Muscle layer of duodenum (tissue), 2 donors: Measurements from ENCODE around the gene CLK1.

Experiments
- H3K27ac ChIP-seq: one replicate; pipeline ENCODE4 v1.7.0; 2013; ENCODE audit warnings: mild to moderate bottlenecking, low read length
- H3K27me3 ChIP-seq: one replicate; pipeline ENCODE4 v1.7.0; 2013; ENCODE audit warnings: low read depth, mild to moderate bottlenecking, control low read depth, low read length
- H3K36me3 ChIP-seq, 2 donors: one replicate each; pipeline ENCODE4 v1.7.0; 2013; ENCODE audit warnings: low read length in 2 of 2, control low read depth in 1 of 2, mild to moderate bottlenecking in 1 of 2; ENCODE audit not compliant: insufficient read depth in 2 of 2, control insufficient read depth in 1 of 2
- H3K4me1 ChIP-seq, 2 donors: one replicate each; pipeline ENCODE4 v1.7.0; 2013; ENCODE audit warnings: low read length in 2 of 2, mild to moderate bottlenecking in 2 of 2, control low read depth in 1 of 2, moderate library complexity in 1 of 2; ENCODE audit not compliant: insufficient read depth in 2 of 2, control insufficient read depth in 1 of 2
- H3K4me3 ChIP-seq, 2 donors: one replicate each; pipeline ENCODE4 v1.7.0; 2013; ENCODE audit warnings: low read length in 2 of 2, low read depth in 1 of 2, mild to moderate bottlenecking in 1 of 2
- H3K9me3 ChIP-seq, 2 donors: one replicate each; pipeline ENCODE4 v1.7.0; 2013; ENCODE audit warnings: low read length in 2 of 2, control low read depth in 1 of 2, mild to moderate bottlenecking in 1 of 2; ENCODE audit not compliant: control insufficient read depth in 1 of 2
- donor health status: healthy.

Gene CLK1

GRCh38 chr2:200873560-200873959 lies 9.1 kb upstream of the CLK1 start:
- no peaks in the 10 kb centered on the region for H3K9me3 ChIP-seq
- no peaks in the 10 kb centered on the region for H3K27me3 ChIP-seq
- H3K36me3 ChIP-seq, result peaks cover 10 to 46% of the 10 kb centered on the region in 2 donors
- no peaks in the 10 kb centered on the region for H3K4me1 ChIP-seq
- no peak overlapping the region for H3K4me3 ChIP-seq
- H3K27ac ChIP-seq, result no peak overlapping the region

DNA sequence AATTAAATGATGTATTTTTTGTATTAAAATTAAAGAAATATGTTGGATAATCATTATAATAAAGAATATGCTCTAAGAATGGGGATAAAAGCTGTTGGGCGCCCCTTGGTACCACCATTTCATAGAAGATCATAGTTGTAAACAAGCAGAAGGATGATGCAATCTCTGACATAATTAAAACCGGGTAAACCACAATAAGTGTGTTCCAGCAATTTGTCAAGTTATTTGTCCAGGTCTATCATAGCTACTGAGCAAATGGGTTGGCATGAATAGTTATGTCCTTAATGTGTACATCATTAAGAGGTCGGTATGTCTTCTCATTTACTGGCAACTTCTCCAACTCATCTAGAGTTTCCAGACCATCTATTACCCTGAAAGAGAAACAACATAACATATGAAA lies 6.7 kb upstream of the CLK1 start:
- H3K27me3 ChIP-seq, result no peaks in the 10 kb centered on the region
- H3K27ac ChIP-seq, result no peak overlapping the region
- H3K36me3 ChIP-seq, result peaks cover 3 to 32% of the 10 kb centered on the region in 2 donors
- no peaks in the 10 kb centered on the region for H3K4me1 ChIP-seq
- H3K4me3 ChIP-seq, result no peak overlapping the region
- H3K9me3 ChIP-seq, result no peaks in the 10 kb centered on the region

DNA sequence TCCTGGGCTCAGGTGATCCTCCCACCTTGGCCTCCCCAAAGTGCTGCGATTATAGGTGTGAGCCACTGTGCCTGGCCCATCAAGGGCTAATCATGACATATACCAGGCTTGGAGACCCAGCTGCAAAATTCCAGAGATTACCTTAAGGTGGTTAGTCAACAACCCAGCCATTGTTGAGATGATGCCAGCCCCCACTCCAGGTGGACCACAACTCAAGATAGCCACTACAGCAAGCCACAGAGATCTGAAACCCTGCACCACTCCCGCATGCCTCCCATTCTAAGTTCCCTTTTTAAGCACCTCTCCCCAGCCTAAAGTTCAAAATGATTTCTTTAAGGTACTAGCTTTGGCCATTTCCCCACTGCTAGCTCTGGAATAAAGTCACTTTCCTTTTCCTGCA lies 4.6 kb upstream of the CLK1 start:
- Histone ChIP-seq H3K27ac (no peak overlapping the region), H3K27me3 (no peaks in the 10 kb centered on the region), H3K4me3 (no peak overlapping the region), H3K4me1 (peaks cover 0 to 3% of the 10 kb centered on the region in 2 donors), H3K9me3 (no peaks in the 10 kb centered on the region), H3K36me3 (peaks cover 3 to 20% of the 10 kb centered on the region in 2 donors)

DNA sequence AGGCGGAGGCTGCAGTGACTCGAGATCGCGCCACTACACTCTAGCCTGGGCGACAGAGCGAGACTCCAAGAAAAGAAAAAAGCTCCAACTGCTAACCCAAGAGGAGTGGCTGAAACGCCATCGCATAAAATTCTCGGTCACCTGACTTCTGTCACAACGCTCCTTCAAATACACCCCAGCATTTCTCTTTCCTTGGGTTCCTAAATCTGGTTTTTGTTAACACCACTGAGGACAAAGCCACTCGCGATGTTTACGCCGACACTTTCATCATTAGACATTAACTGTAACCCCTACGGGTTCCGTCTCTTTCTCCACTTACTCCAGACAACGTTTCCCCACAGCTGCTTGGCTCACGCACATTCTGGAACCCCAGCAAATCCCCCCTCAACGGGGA lies 679 bp downstream of the CLK1 start:
- no peaks in the 10 kb centered on the region for H3K9me3 ChIP-seq
- peaks cover 9 to 33% of the 10 kb centered on the region in 2 donors for H3K4me1 ChIP-seq
- peak overlapping the region; percentile 100 for H3K27ac ChIP-seq
- no peaks in the 10 kb centered on the region for H3K27me3 ChIP-seq
- H3K4me3 ChIP-seq, result peak overlapping the region; percentile 87 to 99
- H3K36me3 ChIP-seq, result peaks cover 16 to 29% of the 10 kb centered on the region in 2 donors

DNA sequence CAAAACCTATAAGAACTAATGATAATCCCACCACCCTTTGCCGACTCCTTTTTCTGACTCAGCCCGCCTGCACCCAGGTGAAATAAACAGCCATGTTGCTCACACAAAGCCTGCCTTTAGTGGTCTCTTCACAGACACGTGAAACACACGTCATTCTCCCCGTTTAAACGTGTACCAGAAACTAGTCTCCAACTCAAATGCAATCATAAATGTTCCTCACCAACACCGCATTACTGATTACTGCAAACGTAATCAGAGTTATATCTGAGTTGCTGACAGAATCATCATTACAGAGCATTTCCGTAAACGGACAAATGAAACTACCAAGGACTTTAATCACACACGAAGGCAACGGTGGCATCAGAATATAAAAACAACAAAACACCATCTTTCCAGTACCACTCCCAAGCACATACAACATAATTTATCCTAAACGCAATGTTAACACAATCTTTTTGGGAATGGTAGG lies 1.9 kb downstream of the CLK1 start:
- H3K4me1 ChIP-seq, result peaks cover 9 to 44% of the 10 kb centered on the region in 2 donors
- H3K9me3 ChIP-seq, result no peaks in the 10 kb centered on the region
- no peaks in the 10 kb centered on the region for H3K27me3 ChIP-seq
- H3K27ac ChIP-seq, result peak overlapping the region; percentile 100
- H3K4me3 ChIP-seq, result peak overlapping the region; percentile 87 to 99
- H3K36me3 ChIP-seq, result peaks cover 28 to 41% of the 10 kb centered on the region in 2 donors

DNA sequence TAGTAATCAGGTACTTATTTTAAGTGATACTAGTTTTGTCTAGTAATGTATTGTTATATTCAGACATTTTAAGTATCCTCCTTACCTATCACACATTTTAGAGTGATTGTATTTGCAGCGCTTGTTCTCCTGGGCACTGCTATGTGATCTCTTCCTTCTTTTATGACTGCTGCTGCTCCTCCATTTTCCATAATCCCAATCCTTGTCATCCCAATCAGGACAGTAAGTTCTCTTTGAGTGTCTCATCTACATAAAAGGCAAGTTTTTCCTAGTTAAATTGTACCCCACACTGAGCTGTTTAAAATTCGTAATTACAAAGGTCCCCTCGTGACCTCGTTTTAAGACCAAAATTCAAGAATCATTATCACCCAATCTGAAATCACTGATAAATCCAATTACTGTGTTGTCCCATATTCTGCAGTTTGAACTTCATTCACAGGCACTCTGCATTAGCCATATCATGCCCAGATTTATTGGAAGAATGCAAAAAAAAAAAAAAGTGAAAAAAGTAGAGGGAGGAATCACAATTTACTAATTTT lies 2.8 kb downstream of the CLK1 start:
- H3K36me3 ChIP-seq, result peaks cover 35 to 49% of the 10 kb centered on the region in 2 donors
- peaks cover 9 to 49% of the 10 kb centered on the region in 2 donors for H3K4me1 ChIP-seq
- peak overlapping the region; percentile 52 for H3K27ac ChIP-seq
- no peaks in the 10 kb centered on the region for H3K27me3 ChIP-seq
- no peaks in the 10 kb centered on the region for H3K9me3 ChIP-seq
- H3K4me3 ChIP-seq, result peak overlapping the region; percentile 87 to 99

GRCh38 chr2:200860092-200860795 lies 4.2 kb downstream of the CLK1 start:
- no peaks in the 10 kb centered on the region for H3K27me3 ChIP-seq
- H3K9me3 ChIP-seq, result no peaks in the 10 kb centered on the region
- H3K4me1 ChIP-seq, result peaks cover 9 to 48% of the 10 kb centered on the region in 2 donors
- H3K36me3 ChIP-seq, result peaks cover 39 to 64% of the 10 kb centered on the region in 2 donors
- peak overlapping the region; percentile 52 for H3K27ac ChIP-seq
- H3K4me3 ChIP-seq, result peak overlapping the region; percentile 87 to 99

DNA sequence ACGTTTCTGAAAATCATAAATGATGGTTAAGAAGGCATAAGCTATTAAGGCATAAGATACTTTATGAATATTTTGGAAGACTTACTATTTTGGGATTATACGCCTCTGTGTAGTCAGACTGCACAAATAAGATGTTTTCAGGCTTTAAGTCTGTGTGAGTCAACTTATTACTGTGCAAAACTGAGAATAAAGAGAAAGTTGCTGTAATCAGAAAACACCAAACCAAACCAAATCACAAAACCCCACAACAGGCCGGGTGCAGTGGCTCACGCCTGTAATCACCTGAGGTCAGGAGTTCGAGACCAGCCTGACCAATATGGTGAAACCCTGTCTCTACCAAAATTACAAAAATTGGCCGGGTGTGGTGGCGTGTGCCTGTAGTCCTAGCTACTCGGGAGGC lies 7.7 kb downstream of the CLK1 start:
- Histone ChIP-seq H3K36me3 (peaks cover 68 to 88% of the 10 kb centered on the region in 2 donors), H3K4me3 (no peak overlapping the region), H3K27me3 (no peaks in the 10 kb centered on the region), H3K9me3 (no peaks in the 10 kb centered on the region), H3K27ac (no peak overlapping the region), H3K4me1 (peaks cover 9 to 46% of the 10 kb centered on the region in 2 donors)

DNA sequence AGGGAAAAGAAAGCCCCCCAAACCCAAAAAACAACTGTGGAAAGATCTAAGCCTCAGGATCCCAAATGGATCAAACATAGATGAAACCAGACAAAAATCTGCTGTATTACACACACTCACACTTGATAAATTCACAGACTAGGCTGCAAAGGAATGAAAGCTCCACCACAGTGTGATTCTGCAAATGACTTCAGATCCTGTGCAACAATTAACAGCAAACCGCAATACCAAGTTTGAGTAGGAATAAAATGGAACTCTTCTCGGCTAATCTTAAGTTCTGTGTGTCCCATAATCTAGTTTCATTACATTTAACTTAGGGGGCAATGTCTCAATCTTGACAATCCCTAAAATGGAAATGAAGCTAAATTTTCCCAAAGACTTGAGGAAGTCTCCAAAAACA lies 11.9 kb downstream of the CLK1 start:
- no peaks in the 10 kb centered on the region for H3K27me3 ChIP-seq
- no peaks in the 10 kb centered on the region for H3K9me3 ChIP-seq
- H3K27ac ChIP-seq, result no peak overlapping the region
- H3K4me3 ChIP-seq, result no peak overlapping the region
- H3K36me3 ChIP-seq, result peaks cover 48 to 68% of the 10 kb centered on the region in 2 donors
- H3K4me1 ChIP-seq, result peaks cover 0 to 5% of the 10 kb centered on the region in 2 donors

- no peaks in the 10 kb centered on the region for H3K4me1 ChIP-seq
- no peak overlapping the region for H3K4me3 ChIP-seq
- H3K36me3 ChIP-seq, result peaks cover 39 to 58% of the 10 kb centered on the region in 2 donors
- no peaks in the 10 kb centered on the region for H3K9me3 ChIP-seq
- no peaks in the 10 kb centered on the region for H3K27me3 ChIP-seq
- H3K27ac ChIP-seq, result no peak overlapping the region
These were observed 12.8 kb downstream of the CLK1 start for GRCh38 chr2:200851398-200852248.
